Right atrium auricular region (tissue), 2 donors: ENCODE results near the gene KDM2B. TPM values are rescaled to one million over a fixed set of nuclear protein-coding genes. Genes with fewer than 3 reads are reported as not detected.
A peak's percentile ranks its signal among the peaks of the same experiment; 100 is the strongest.

Experiments
- DNase-seq: peaks from one replicate; pipeline ENCODE4 v3.0.0-alpha.2; 2019; ENCODE audit warnings: low spot score
- H3K27ac ChIP-seq, 2 donors: fragments of 200-600 bp; sonication (generic); 1 replicate in 1 of 2; 2 replicates in 1 of 2; pipeline ENCODE4 v1.5.1; 2016 to 2019
- H3K27me3 ChIP-seq, 2 donors: fragments of 200-600 bp; sonication (generic); one replicate each; pipeline versions ENCODE4 v1.5.1 to v1.6.0; 2017 to 2019
- H3K36me3 ChIP-seq: fragments of 200-600 bp; sonication (generic); one replicate; pipeline ENCODE4 v1.5.1; 2016
- H3K4me1 ChIP-seq, 2 donors: fragments of 200-600 bp; sonication (generic); one replicate each; pipeline versions ENCODE4 v1.5.1 to v1.6.0; 2017 to 2019
- H3K4me3 ChIP-seq, 2 donors: fragments of 200-600 bp; sonication (generic); 1 replicate in 1 of 2; 2 replicates in 1 of 2; pipeline ENCODE4 v1.5.1; 2017 to 2019; ENCODE audit warnings: mild to moderate bottlenecking in 1 of 2, moderate library complexity in 1 of 2
- H3K9me3 ChIP-seq, 2 donors: fragments of 200-600 bp; sonication (generic); one replicate each; pipeline ENCODE4 v1.5.1; 2019
- CTCF ChIP-seq, 2 donors: fragments of 200-600 bp; sonication (generic); IDR thresholded peaks; one replicate each; pipeline ENCODE4 v1.5.1; 2019; ENCODE audit warnings: antibody characterized with exemption in 2 of 2
- total RNA-seq, 2 donors: library from RNA; depleted of rRNA; stranded (reverse); fragments of >200 nt; gene quantifications; one replicate each; pipeline ENCODE4 v1.1.0, GENCODE V29; 2016

The KDM2B gene
- total RNA-seq, 2 donors from 2014 or later: 9.5 to 10.8 TPM

GRCh38 chr12:121582583-121583333 is 1.9 kb upstream of the KDM2B start:
- Histone ChIP-seq H3K36me3 (no peaks in the 10 kb centered on the region), H3K4me3 (no peak overlapping the region), H3K27me3 (no peaks in the 10 kb centered on the region), H3K9me3 (no peaks in the 10 kb centered on the region), H3K4me1 (peaks cover 0 to 41% of the 10 kb centered on the region in 2 donors), H3K27ac (peak overlapping the region; percentile 62 to 88)
- TF ChIP-seq CTCF (IDR thresholded peaks at IDR 0.05): no peak
- no peak for DNase-seq

- Histone ChIP-seq H3K4me1 (peaks cover 0 to 50% of the 10 kb centered on the region in 2 donors), H3K27me3 (no peaks in the 10 kb centered on the region)
- no peak for TF ChIP-seq CTCF (IDR thresholded peaks at IDR 0.05)
Observed at GRCh38 chr12:121581686-121582429, 1.0 kb upstream of the KDM2B start.

GRCh38 chr12:121579981-121580868 is 598 bp downstream of the KDM2B start:
- Histone ChIP-seq H3K27ac (peak overlapping the region; percentile 88 to 91), H3K36me3 (no peaks in the 10 kb centered on the region), H3K27me3 (no peaks in the 10 kb centered on the region), H3K4me3 (peak overlapping the region; percentile 75 to 81), H3K9me3 (no peaks in the 10 kb centered on the region), H3K4me1 (peaks cover 0 to 58% of the 10 kb centered on the region in 2 donors)
- DNase-seq: peak; percentile 76
- no peak for TF ChIP-seq CTCF (IDR thresholded peaks at IDR 0.05)

More at GRCh38 chr12:121581686-121582429, 1.0 kb upstream of the KDM2B start:
- Histone ChIP-seq H3K27ac (peak overlapping the region; percentile 88 to 91), H3K9me3 (no peaks in the 10 kb centered on the region), H3K4me3 (peak overlapping the region in 1 of 2 donors; percentile 32), H3K36me3 (no peaks in the 10 kb centered on the region)
- DNase-seq: no peak

GRCh38 chr12:121579190-121579791 is 1.5 kb downstream of the KDM2B start:
- Histone ChIP-seq H3K9me3 (no peaks in the 10 kb centered on the region), H3K36me3 (peaks cover 6% of the 10 kb centered on the region), H3K27ac (peak overlapping the region; percentile 88 to 91), H3K4me3 (peak overlapping the region; percentile 75 to 81), H3K4me1 (peaks cover 0 to 58% of the 10 kb centered on the region in 2 donors), H3K27me3 (no peaks in the 10 kb centered on the region)
- no peak for TF ChIP-seq CTCF (IDR thresholded peaks at IDR 0.05)
- no peak for DNase-seq
